K562 (cell line): ENCODE measurements around the gene RIPOR2. TPM values are rescaled to one million over a fixed set of nuclear protein-coding genes. Genes with fewer than 3 reads are reported as not detected.

Experiments used
- ATAC-seq: fragments of 200-7000 bp; cut with Tn5 transposase; 3 replicates; pipeline ENCODE4 v1.9.1; 2020; ENCODE audit warnings: moderate library complexity
- BruUV-seq: library from RNA; stranded (reverse); fragments of 400-500 nt; replicated peaks from 2 replicates; lab custom pipeline; 2021; lab: Mats Ljungman, UMichigan
- CTCF ChIA-PET: fragments of 300-600 bp; formaldehyde crosslinking; extraction: SDS; loops from one replicate; lab custom pipeline; 2021; ENCODE audit warnings: low intra/inter-chr PET ratio; lab: Yijun Ruan, JAX
- POLR2A ChIA-PET: fragments of 300-600, 350-650 bp; sonication (Branson Sonifier 250); formaldehyde crosslinking; extraction: SDS; loops from one replicate; lab custom pipeline; 2021; ENCODE audit warnings: antibody characterized with exemption, inconsistent platforms; lab: Yijun Ruan, JAX
- DNase-seq, 4 experiments: peaks; one replicate each; pipeline versions ENCODE4 v3.0.0 to v3.0.0-alpha.2; 2011 to 2018; ENCODE audit warnings: low spot score in 3 of 4, mixed read lengths in 3 of 4; ENCODE audit errors: extremely low read depth in 1 of 4
- FAIRE-seq: peaks from 2 replicates; lab custom pipeline; 2011; peaks lifted over from hg19 to GRCh38; lab: Jason Lieb, UNC
- H2AFZ ChIP-seq: 2 replicates; pipeline ENCODE4 v1.6.0; 2011; ENCODE audit warnings: low read depth, low read length, control low read depth, inconsistent platforms
- H3K27ac ChIP-seq: fragments of 200-600 bp; 3 replicates; pipeline ENCODE4 v1.8.0; 2011; ENCODE audit warnings: low read depth, mild to moderate bottlenecking, control low read depth, inconsistent platforms, low read length, moderate library complexity, mixed read lengths; ENCODE audit errors: extremely low read depth
- H3K27me3 ChIP-seq, 2 experiments: fragments of 300-600 bp in 1 of 2; 2 replicates in 1 of 2; 3 replicates in 1 of 2; pipeline versions ENCODE4 v1.6.0 to v1.8.0; 2011; ENCODE audit warnings: inconsistent platforms in 2 of 2, low read length in 2 of 2, mild to moderate bottlenecking in 1 of 2, mixed read lengths in 1 of 2, moderate library complexity in 1 of 2; ENCODE audit not compliant: control insufficient read depth in 2 of 2, insufficient read depth in 2 of 2
- H3K36me3 ChIP-seq: fragments of 300-600 bp; 3 replicates; pipeline ENCODE4 v1.8.0; 2011; ENCODE audit warnings: mild to moderate bottlenecking, low read length, inconsistent platforms; ENCODE audit not compliant: control insufficient read depth, insufficient read depth
- H3K4me1 ChIP-seq, 2 experiments: fragments of 200-600 bp in 1 of 2; replicated peaks in 1 of 2; 2 replicates in 1 of 2; 3 replicates in 1 of 2; pipeline versions ENCODE4 v1.5.1 to v1.8.0; 2011; ENCODE audit warnings: inconsistent platforms in 2 of 2, low read length in 2 of 2, mild to moderate bottlenecking in 1 of 2, mixed read lengths in 1 of 2, moderate library complexity in 1 of 2; ENCODE audit not compliant: control insufficient read depth in 2 of 2, insufficient read depth in 2 of 2
- H3K4me2 ChIP-seq: 2 replicates; pipeline ENCODE4 v1.6.1; 2011; ENCODE audit warnings: low read length, control low read depth, inconsistent platforms, mixed read lengths; ENCODE audit not compliant: insufficient read depth
- H3K4me3 ChIP-seq: fragments of 200-600 bp; sonication (generic), shearing (Covaris generic); 2 replicates; pipeline ENCODE4 v1.5.1; 2016; ENCODE audit warnings: control low read depth, inconsistent platforms
- H3K79me2 ChIP-seq: fragments of 200-600 bp; 3 replicates; pipeline ENCODE4 v1.8.0; 2011; ENCODE audit warnings: low read length, inconsistent platforms; ENCODE audit not compliant: control insufficient read depth, insufficient read depth
- H3K9ac ChIP-seq, 2 experiments: 2 replicates each; pipeline versions ENCODE4 v1.6.0 to v1.6.1; 2011; ENCODE audit warnings: low read depth in 2 of 2, low read length in 2 of 2, control low read depth in 1 of 2, inconsistent platforms in 1 of 2, mild to moderate bottlenecking in 1 of 2, mixed read lengths in 1 of 2; ENCODE audit not compliant: insufficient read depth in 1 of 2
- H3K9me1 ChIP-seq: one replicate; pipeline ENCODE4 v1.6.0; 2011; ENCODE audit warnings: inconsistent platforms, mild to moderate bottlenecking, low read length, moderate library complexity; ENCODE audit not compliant: control insufficient read depth, insufficient read depth
- H3K9me3 ChIP-seq: replicated peaks from 2 replicates; pipeline ENCODE4 v1.5.1; 2011; ENCODE audit warnings: low read depth, low read length, inconsistent platforms; ENCODE audit not compliant: control insufficient read depth, insufficient read depth
- H4K20me1 ChIP-seq: replicated peaks from 2 replicates; pipeline ENCODE4 v1.6.1; 2011; ENCODE audit warnings: low read length, inconsistent platforms, mixed read lengths; ENCODE audit not compliant: control insufficient read depth, insufficient read depth
- BCL6 ChIP-seq: fragments of 250-450 bp; sonication (Bioruptor Pico); IDR thresholded peaks from 2 replicates; pipeline ENCODE4 v1.4.0; 2020
- CEBPB ChIP-seq: fragments of 450-650 bp; IDR thresholded peaks from 2 replicates; pipeline ENCODE4 v1.6.1; 2016; ENCODE audit warnings: missing genetic modification characterization, missing compliant biosample characterization
- CHD2 ChIP-seq: IDR thresholded peaks from 2 replicates; pipeline ENCODE4 v1.6.1; 2011; ENCODE audit warnings: low read depth, low read length
- HDAC3 ChIP-seq: fragments of 450-650 bp; IDR thresholded peaks from 2 replicates; pipeline ENCODE4 v1.6.1; 2018; ENCODE audit warnings: borderline replicate concordance, mild to moderate bottlenecking, moderate library complexity; ENCODE audit not compliant: partially characterized antibody
- HIVEP1 ChIP-seq: fragments of 250-450 bp; sonication (Bioruptor Pico); IDR thresholded peaks from 2 replicates; pipeline ENCODE4 v1.4.0; 2020; ENCODE audit warnings: mild to moderate bottlenecking
- JUND ChIP-seq, 2 experiments: IDR thresholded peaks; 2 replicates in 1 of 2; 3 replicates in 1 of 2; pipeline ENCODE4 v1.6.1; 2011; ENCODE audit warnings: borderline replicate concordance in 2 of 2, low read depth in 2 of 2, low read length in 2 of 2, improper control_type of control experiment in 1 of 2, missing biosample characterization in 1 of 2, missing genetic modification characterization in 1 of 2, missing genetic modification reagents in 1 of 2
- LEF1 ChIP-seq: fragments of 450-650 bp; IDR thresholded peaks from 2 replicates; pipeline ENCODE4 v1.6.1; 2016; ENCODE audit warnings: mild to moderate bottlenecking
- MTA3 ChIP-seq: fragments of 450-650 bp; formaldehyde crosslinking; IDR thresholded peaks from 2 replicates; pipeline ENCODE4 v1.6.1; 2017; ENCODE audit warnings: mild to moderate bottlenecking, borderline replicate concordance
- POLR2A ChIP-seq: fragments of 450-650 bp; conservative IDR thresholded peaks from 2 replicates; pipeline ENCODE4 v1.6.1; 2016
- PRPF4 ChIP-seq: fragments of 200-400 bp; formaldehyde crosslinking; IDR thresholded peaks from one replicate; pipeline ENCODE4 v1.6.1; 2017; ENCODE audit warnings: low read length, low read depth, mild to moderate bottlenecking; ENCODE audit not compliant: insufficient read depth, poor library complexity, severe bottlenecking
- RBM14 ChIP-seq: fragments of 200-400 bp; formaldehyde crosslinking; IDR thresholded peaks from 2 replicates; pipeline ENCODE4 v1.6.1; 2018; ENCODE audit warnings: low read depth, mild to moderate bottlenecking, low read length, moderate library complexity, borderline replicate concordance; ENCODE audit not compliant: insufficient read depth
- ZNF766 ChIP-seq: fragments of 200-800 bp; sonication (Bioruptor generic); conservative IDR thresholded peaks from 2 replicates; pipeline ENCODE4 v1.6.1; 2016; ENCODE audit warnings: missing genetic modification characterization, missing compliant biosample characterization
- WGBS: fragments of 100-300 bp; shearing (Covaris generic); methylation state at CpG from one replicate; pipeline ENCODE4 v1.1.6; 2016; ENCODE audit warnings: low coverage, mixed read lengths; ENCODE audit not compliant: insufficient coverage; ENCODE audit errors: missing lambda C conversion rate; 5-methylcytosine and 5-hydroxymethylcytosine counted together
- in situ Hi-C: fragments of 300-500 bp; cut with MboI; formaldehyde crosslinking; loops from 4 replicates; pipeline ENCODE4 v1.15.0; 2018; ENCODE audit warnings: inconsistent platforms, mixed read lengths
- intact Hi-C: fragments of 100-400 bp; cut with micrococcal nuclease; formaldehyde crosslinking; loops from 2 replicates; pipeline ENCODE4 v1.14.2; 2022
- polyA plus RNA-seq, 8 experiments: library from polyadenylated mRNA; depleted of rRNA in 4 of 8; stranded (reverse) in 5 of 8; unstranded in 3 of 8; fragments of >200 nt; fragmentation: Nextera tagmentation in 2 of 8; fragmentation: Illumina TruSeq in 1 of 8; extraction: Ambion mirVana in 2 of 8; extraction: Trizol in 1 of 8; gene quantifications; 2 replicates each; pipeline versions ENCODE4 v1.2.1 to v1.2.3, GENCODE V29; 2011 to 2014; ENCODE audit warnings: inconsistent platforms in 1 of 8, missing spikeins in 1 of 8
- total RNA-seq, 7 experiments: library from RNA; depleted of rRNA in 6 of 7; stranded (reverse); fragments of >200 nt in 6 of 7; fragmentation: Illumina TruSeq in 2 of 7; extraction: Trizol in 2 of 7; gene quantifications; 2 replicates each; pipeline versions ENCODE4 v1.2.1 to v1.2.3, GENCODE V29; 2011 to 2021; ENCODE audit warnings: low replicate concordance in 1 of 7
- TF ChIP-seq, protein P1 (sequence below): sonication (generic); formaldehyde crosslinking; IDR thresholded peaks from 2 replicates; pipeline ENCODE4 v1.8.0; 2022; ENCODE audit warnings: mild to moderate bottlenecking, missing genetic modification reagents
- TF ChIP-seq, protein P2 (sequence below): fragments of 250-450 bp; sonication (Bioruptor Pico); IDR thresholded peaks from 2 replicates; pipeline ENCODE4 v1.8.0; 2022; ENCODE audit warnings: inconsistent platforms, mild to moderate bottlenecking, moderate library complexity, borderline replicate concordance
- TF ChIP-seq, protein P3 (sequence below): fragments of 250-450 bp; sonication (Bioruptor Pico); IDR thresholded peaks from 2 replicates; pipeline ENCODE4 v1.4.0; 2020

Gene RIPOR2
- total and polyA plus RNA-seq, 9 of the 15 experiments (the other 6 are each of a cell fraction or from before 2014, with no cell fraction given), result 0.04 to 1.0 (median 0.47) TPM; not detected in 2

DNA sequence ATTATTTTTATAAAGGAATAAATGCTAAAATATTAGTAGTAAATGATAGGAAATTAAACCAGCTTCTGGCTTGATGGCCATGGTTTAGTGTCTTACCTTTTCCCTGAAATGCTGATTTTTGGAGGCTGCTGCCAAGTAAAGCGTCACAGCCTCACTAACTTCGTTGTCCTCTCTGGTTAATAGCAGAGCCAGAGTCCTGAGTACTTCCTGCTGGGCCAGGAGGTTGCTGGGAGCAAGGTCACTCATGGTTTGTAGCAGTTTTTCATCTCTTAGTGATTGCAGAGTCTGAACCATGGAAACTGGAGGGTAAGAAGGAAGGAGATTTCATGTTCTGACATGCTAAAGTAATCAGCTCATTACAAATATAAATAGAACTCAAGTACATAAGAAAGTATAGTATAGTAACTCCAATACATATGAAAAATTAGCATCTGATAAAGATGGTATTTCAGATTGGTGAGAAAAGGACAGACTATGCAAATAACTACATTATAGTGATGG, 110.6 kb downstream of the RIPOR2 start:
- DNase-seq (no peak), ATAC-seq (no peak), FAIRE-seq (no peak)
- Histone ChIP-seq H3K4me3 (no peak overlapping the region), H3K9me1 (no peaks in the 10 kb centered on the region), H3K27ac (no peak overlapping the region), H3K9me3 (no peaks in the 10 kb centered on the region), H2AFZ (no peak overlapping the region), H3K4me1 (no peaks in the 10 kb centered on the region), H3K4me2 (no peak overlapping the region), H3K36me3 (no peaks in the 10 kb centered on the region), H3K9ac (no peak overlapping the region), H4K20me1 (no peaks in the 10 kb centered on the region), H3K79me2 (no peaks in the 10 kb centered on the region), H3K27me3 (peaks cover 13 to 14% of the 10 kb centered on the region in 2 experiments; a peak in 4 of 5 replicates)
- TF ChIP-seq RBM14, result no peak
- TF ChIP-seq HDAC3, result no peak
- TF ChIP-seq CHD2, result no peak
- TF ChIP-seq, protein P1, sequence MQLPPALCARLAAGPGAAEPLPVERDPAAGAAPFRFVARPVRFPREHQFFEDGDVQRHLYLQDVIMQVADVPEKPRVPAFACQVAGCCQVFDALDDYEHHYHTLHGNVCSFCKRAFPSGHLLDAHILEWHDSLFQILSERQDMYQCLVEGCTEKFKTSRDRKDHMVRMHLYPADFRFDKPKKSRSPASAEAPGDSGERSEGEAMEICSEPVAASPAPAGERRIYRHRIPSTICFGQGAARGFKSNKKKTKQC (CRISPR knock-in tag), result no peak
- TF ChIP-seq, protein P2, sequence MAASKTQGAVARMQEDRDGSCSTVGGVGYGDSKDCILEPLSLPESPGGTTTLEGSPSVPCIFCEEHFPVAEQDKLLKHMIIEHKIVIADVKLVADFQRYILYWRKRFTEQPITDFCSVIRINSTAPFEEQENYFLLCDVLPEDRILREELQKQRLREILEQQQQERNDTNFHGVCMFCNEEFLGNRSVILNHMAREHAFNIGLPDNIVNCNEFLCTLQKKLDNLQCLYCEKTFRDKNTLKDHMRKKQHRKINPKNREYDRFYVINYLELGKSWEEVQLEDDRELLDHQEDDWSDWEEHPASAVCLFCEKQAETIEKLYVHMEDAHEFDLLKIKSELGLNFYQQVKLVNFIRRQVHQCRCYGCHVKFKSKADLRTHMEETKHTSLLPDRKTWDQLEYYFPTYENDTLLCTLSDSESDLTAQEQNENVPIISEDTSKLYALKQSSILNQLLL, result no peak
- TF ChIP-seq ZNF766 (CRISPR knock-in tag), result no peak
- TF ChIP-seq POLR2A, result no peak
- no peak for TF ChIP-seq LEF1
- TF ChIP-seq CEBPB (tag), result no peak
- no peak for TF ChIP-seq MTA3
- TF ChIP-seq, protein P3, sequence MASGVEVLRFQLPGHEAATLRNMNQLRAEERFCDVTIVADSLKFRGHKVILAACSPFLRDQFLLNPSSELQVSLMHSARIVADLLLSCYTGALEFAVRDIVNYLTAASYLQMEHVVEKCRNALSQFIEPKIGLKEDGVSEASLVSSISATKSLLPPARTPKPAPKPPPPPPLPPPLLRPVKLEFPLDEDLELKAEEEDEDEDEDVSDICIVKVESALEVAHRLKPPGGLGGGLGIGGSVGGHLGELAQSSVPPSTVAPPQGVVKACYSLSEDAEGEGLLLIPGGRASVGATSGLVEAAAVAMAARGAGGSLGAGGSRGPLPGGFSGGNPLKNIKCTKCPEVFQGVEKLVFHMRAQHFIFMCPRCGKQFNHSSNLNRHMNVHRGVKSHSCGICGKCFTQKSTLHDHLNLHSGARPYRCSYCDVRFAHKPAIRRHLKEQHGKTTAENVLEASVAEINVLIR (CRISPR knock-in tag), result no peak
- no peak for TF ChIP-seq PRPF4
- no peak for TF ChIP-seq HIVEP1 (CRISPR knock-in tag)
- no peak for TF ChIP-seq JUND (IDR thresholded peaks at IDR 0.05; ENCODE audit: borderline replicate concordance, low read depth, low read length)
- no peak for TF ChIP-seq JUND (tag; IDR thresholded peaks at IDR 0.05; ENCODE audit: borderline replicate concordance, low read depth, low read length)
- TF ChIP-seq BCL6 (CRISPR knock-in tag), result no peak
- POLR2A ChIA-PET, result interaction anchor here (1.5 kb wide), 1 partner anchor 17 kb away, joined by 3 read pairs; no protein-coding TSS in a partner anchor
- in situ Hi-C loops (no loop called here), intact Hi-C loops (no loop called here)
- CTCF ChIA-PET, result no interaction called here
- 0% methylated on average over 2 of the region's 2 CpGs for WGBS
- BruUV-seq, result no TSS peak
